ENCODE measurements around the gene BABAM2. TPM values are rescaled to one million over a fixed set of nuclear protein-coding genes. Genes with fewer than 3 reads are reported as not detected.

The BABAM2 gene
- total RNA-seq, 3 donors from 2014 or later (not counting 1 experiment from before 2014, with no cell fraction given), result 54.6 to 66.1 (median 59.5) TPM

- Histone ChIP-seq H3K4me3 (ENCODE audit: low read length) (no peak overlapping the region), H3K4me1 (ENCODE audit: control insufficient read depth, insufficient read depth, low read length) (no peaks in the 10 kb centered on the region), H3K27me3 (ENCODE audit: control insufficient read depth, insufficient read depth, low read length) (no peaks in the 10 kb centered on the region), H3K9me3 (ENCODE audit: control insufficient read depth, insufficient read depth, low read length) (no peaks in the 10 kb centered on the region), H3K36me3 (ENCODE audit: control insufficient read depth, insufficient read depth, low read length) (no peaks in the 10 kb centered on the region), H3K27ac (ENCODE audit: low read length) (no peak overlapping the region)
- H3K36me3 Mint-ChIP-seq, result no peaks in the 10 kb centered on the region
- ATAC-seq (no peak), DNase-seq (no peak)
- no peak overlapping the region for H3K27ac Mint-ChIP-seq
- peaks cover 0 to 9% of the 10 kb centered on the region in 2 donors for H3K4me1 Mint-ChIP-seq
- H3K4me3 Mint-ChIP-seq, result no peak overlapping the region
- no peak for TF ChIP-seq CTCF (IDR thresholded peaks at IDR 0.05)
- intact Hi-C loops (cut with micrococcal nuclease), result no loop called here
- no peaks in the 10 kb centered on the region for H3K27me3 Mint-ChIP-seq (ENCODE audit: low read depth in 2 of 2)
- H3K9me3 Mint-ChIP-seq, result no peaks in the 10 kb centered on the region
These were observed 424.4 kb downstream of the BABAM2 start for GRCh38 chr2:28314968-28315367.

GRCh38 chr2:28316546-28317335 lies 426.2 kb downstream of the BABAM2 start:
- no peak overlapping the region for H3K27ac Mint-ChIP-seq
- intact Hi-C loops (cut with micrococcal nuclease), result no loop called here
- DNase-seq, result no peak
- H3K4me3 Mint-ChIP-seq, result no peak overlapping the region
- no peaks in the 10 kb centered on the region for H3K36me3 ChIP-seq (ENCODE audit: control insufficient read depth, insufficient read depth, low read length)
- no peak overlapping the region for H3K27ac ChIP-seq (ENCODE audit: low read length)
- WGBS (ENCODE audit: insufficient coverage), result 94% methylated on average over 14 of the region's 14 CpGs
- no peaks in the 10 kb centered on the region for H3K27me3 ChIP-seq (ENCODE audit: control insufficient read depth, insufficient read depth, low read length)
- H3K36me3 Mint-ChIP-seq, result no peaks in the 10 kb centered on the region
- no peaks in the 10 kb centered on the region for H3K9me3 ChIP-seq (ENCODE audit: control insufficient read depth, insufficient read depth, low read length)
- H3K4me3 ChIP-seq (ENCODE audit: low read length), result no peak overlapping the region
- H3K4me1 ChIP-seq (ENCODE audit: control insufficient read depth, insufficient read depth, low read length), result no peaks in the 10 kb centered on the region
- no peak for TF ChIP-seq CTCF (IDR thresholded peaks at IDR 0.05)
- peaks cover 0 to 9% of the 10 kb centered on the region in 2 donors for H3K4me1 Mint-ChIP-seq
- no peaks in the 10 kb centered on the region for H3K27me3 Mint-ChIP-seq (ENCODE audit: low read depth in 2 of 2)
- ATAC-seq, result no peak
- H3K9me3 Mint-ChIP-seq, result no peaks in the 10 kb centered on the region

- ATAC-seq (no peak), DNase-seq (no peak)
- no peaks in the 10 kb centered on the region for H3K36me3 ChIP-seq (ENCODE audit: control insufficient read depth, insufficient read depth, low read length)
- no peak overlapping the region for H3K4me3 Mint-ChIP-seq
- H3K9me3 Mint-ChIP-seq, result no peaks in the 10 kb centered on the region
- H3K27me3 ChIP-seq (ENCODE audit: control insufficient read depth, insufficient read depth, low read length), result no peaks in the 10 kb centered on the region
- no peak overlapping the region for H3K4me3 ChIP-seq (ENCODE audit: low read length)
- H3K27me3 Mint-ChIP-seq (ENCODE audit: low read depth in 2 of 2), result no peaks in the 10 kb centered on the region
- WGBS (ENCODE audit: insufficient coverage), result 94% methylated on average over 2 of the region's 2 CpGs
- no peaks in the 10 kb centered on the region for H3K4me1 ChIP-seq (ENCODE audit: control insufficient read depth, insufficient read depth, low read length)
- TF ChIP-seq CTCF (IDR thresholded peaks at IDR 0.05), result no peak
- no peaks in the 10 kb centered on the region for H3K9me3 ChIP-seq (ENCODE audit: control insufficient read depth, insufficient read depth, low read length)
- H3K27ac Mint-ChIP-seq, result no peak overlapping the region
- no peaks in the 10 kb centered on the region for H3K36me3 Mint-ChIP-seq
- intact Hi-C loops (cut with micrococcal nuclease), result no loop called here
- H3K27ac ChIP-seq (ENCODE audit: low read length), result no peak overlapping the region
- H3K4me1 Mint-ChIP-seq, result peaks cover 6 to 14% of the 10 kb centered on the region in 2 donors
These were observed 426.9 kb downstream of the BABAM2 start for GRCh38 chr2:28317390-28317789.

- H3K4me3 ChIP-seq (ENCODE audit: low read length), result no peak overlapping the region
- Mint-ChIP-seq H3K36me3 (no peaks in the 10 kb centered on the region), H3K4me1 (peaks cover 6 to 14% of the 10 kb centered on the region in 2 donors), H3K4me3 (no peak overlapping the region), H3K27me3 (ENCODE audit: low read depth in 2 of 2) (no peaks in the 10 kb centered on the region), H3K27ac (no peak overlapping the region), H3K9me3 (no peaks in the 10 kb centered on the region)
- DNase-seq, result no peak
- H3K9me3 ChIP-seq (ENCODE audit: control insufficient read depth, insufficient read depth, low read length), result no peaks in the 10 kb centered on the region
- H3K27me3 ChIP-seq (ENCODE audit: control insufficient read depth, insufficient read depth, low read length), result no peaks in the 10 kb centered on the region
- no peaks in the 10 kb centered on the region for H3K4me1 ChIP-seq (ENCODE audit: control insufficient read depth, insufficient read depth, low read length)
- no peak overlapping the region for H3K27ac ChIP-seq (ENCODE audit: low read length)
- ATAC-seq, result no peak
- WGBS (ENCODE audit: insufficient coverage), result 95% methylated on average over 5 of the region's 5 CpGs
- no peak for TF ChIP-seq CTCF (IDR thresholded peaks at IDR 0.05)
- no peaks in the 10 kb centered on the region for H3K36me3 ChIP-seq (ENCODE audit: control insufficient read depth, insufficient read depth, low read length)
- intact Hi-C loops (cut with micrococcal nuclease), result no loop called here
These were observed 427.5 kb downstream of the BABAM2 start for GRCh38 chr2:28318023-28318422.
